Smooth muscle cell (in vitro differentiated cells): Measurements from ENCODE around the gene ADSS1. TPM values are rescaled to one million over a fixed set of nuclear protein-coding genes. Genes with fewer than 3 reads are reported as not detected.

Experiments
- DNase-seq: peaks from one replicate; lab custom pipeline; 2025; ENCODE audit not compliant: unreplicated experiment; lab: John Stamatoyannopoulos, UW
- H2AFZ ChIP-seq: fragments of 200-600 bp; sonication (generic); 2 replicates; pipeline ENCODE4 v1.6.0; 2016; ENCODE audit warnings: antibody characterized with exemption, low read depth, mild to moderate bottlenecking
- H3F3A ChIP-seq: fragments of 200-600 bp; sonication (generic); 2 replicates; pipeline ENCODE4 v1.6.0; 2017; ENCODE audit warnings: antibody characterized with exemption, low read depth
- H3K27ac ChIP-seq: fragments of 200-600 bp; sonication (generic); 2 replicates; pipeline ENCODE4 v1.5.1; 2016; ENCODE audit warnings: low read depth, mild to moderate bottlenecking
- H3K27me3 ChIP-seq: fragments of 200-600 bp; sonication (generic); 2 replicates; pipeline ENCODE4 v1.6.1; 2016; ENCODE audit warnings: low read depth, mild to moderate bottlenecking
- H3K36me3 ChIP-seq: fragments of 200-600 bp; sonication (generic); 2 replicates; pipeline ENCODE4 v1.5.1; 2016; ENCODE audit warnings: low read depth
- H3K4me1 ChIP-seq: fragments of 200-600 bp; sonication (generic); 2 replicates; pipeline ENCODE4 v1.5.1; 2016; ENCODE audit warnings: low read depth
- H3K4me2 ChIP-seq: fragments of 200-600 bp; sonication (generic); 2 replicates; pipeline ENCODE4 v1.6.0; 2016; ENCODE audit warnings: mild to moderate bottlenecking
- H3K4me3 ChIP-seq: fragments of 200-600 bp; sonication (generic); 2 replicates; pipeline ENCODE4 v1.5.1; 2016; ENCODE audit warnings: mild to moderate bottlenecking
- H3K79me2 ChIP-seq: fragments of 200-600 bp; sonication (generic); 2 replicates; pipeline ENCODE4 v1.6.0; 2016; ENCODE audit warnings: low read depth, mild to moderate bottlenecking
- H3K9ac ChIP-seq: fragments of 200-600 bp; sonication (generic); 2 replicates; pipeline ENCODE4 v1.6.0; 2016; ENCODE audit warnings: low read depth
- H3K9me3 ChIP-seq: fragments of 200-600 bp; sonication (generic); replicated peaks from 2 replicates; pipeline ENCODE4 v1.5.1; 2016; ENCODE audit warnings: low read depth
- H4K20me1 ChIP-seq: fragments of 200-600 bp; sonication (generic); 2 replicates; pipeline ENCODE4 v1.6.0; 2016; ENCODE audit warnings: low read depth
- CTCF ChIP-seq: fragments of 200-600 bp; sonication (generic); IDR thresholded peaks from 2 replicates; pipeline ENCODE4 v1.5.1; 2017; ENCODE audit warnings: borderline replicate concordance, mild to moderate bottlenecking, antibody characterized with exemption; ENCODE audit not compliant: insufficient read depth, poor library complexity, severe bottlenecking
- WGBS: methylation state at CpG from one replicate; pipeline ENCODE4 v1.1.7; 2016; ENCODE audit warnings: low lambda C conversion rate; 5-methylcytosine and 5-hydroxymethylcytosine counted together
- polyA plus RNA-seq: library from polyadenylated mRNA; unstranded; fragments of >200 nt; fragmentation: Nextera tagmentation; extraction: Ambion mirVana; gene quantifications from 2 replicates; pipeline ENCODE4 v1.2.1, GENCODE V29; 2016
- total RNA-seq: library from RNA; depleted of rRNA; stranded (reverse); fragments of >200 nt; gene quantifications from 2 replicates; pipeline ENCODE4 v1.2.3, GENCODE V29; 2014

ADSS1 gene
- total and polyA plus RNA-seq, 2 experiments from 2014 or later = 7.8 to 43.0 TPM

GRCh38 chr14:104691546-104692260, 32.3 kb upstream of the ADSS1 start:
- peak overlapping the region; percentile 44 for H3K4me2 ChIP-seq
- DNase-seq = no peak
- no peak overlapping the region for H3K4me3 ChIP-seq
- TF ChIP-seq CTCF = no peak
- no peaks in the 10 kb centered on the region for H3K36me3 ChIP-seq
- H3K9ac ChIP-seq = no peak overlapping the region
- peaks cover 55% of the 10 kb centered on the region for H3K79me2 ChIP-seq
- peaks cover 67% of the 10 kb centered on the region for H4K20me1 ChIP-seq
- H3K27ac ChIP-seq = no peak overlapping the region
- no peak overlapping the region for H2AFZ ChIP-seq
- H3F3A ChIP-seq = peaks cover 11% of the 10 kb centered on the region
- H3K27me3 ChIP-seq = no peaks in the 10 kb centered on the region
- H3K4me1 ChIP-seq = peaks cover 25% of the 10 kb centered on the region
- no peaks in the 10 kb centered on the region for H3K9me3 ChIP-seq
- WGBS = 91% methylated on average over 19 of the region's 19 CpGs

GRCh38 chr14:104692261-104692938, 31.6 kb upstream of the ADSS1 start:
- no peaks in the 10 kb centered on the region for H3K36me3 ChIP-seq
- H2AFZ ChIP-seq = no peak overlapping the region
- H3K27ac ChIP-seq = no peak overlapping the region
- 97% methylated on average over 15 of the region's 15 CpGs for WGBS
- TF ChIP-seq CTCF = no peak
- peaks cover 62% of the 10 kb centered on the region for H3K79me2 ChIP-seq
- H3K4me3 ChIP-seq = no peak overlapping the region
- peaks cover 74% of the 10 kb centered on the region for H4K20me1 ChIP-seq
- DNase-seq = no peak
- no peak overlapping the region for H3K4me2 ChIP-seq
- peaks cover 25% of the 10 kb centered on the region for H3K4me1 ChIP-seq
- peaks cover 11% of the 10 kb centered on the region for H3F3A ChIP-seq
- H3K9me3 ChIP-seq = no peaks in the 10 kb centered on the region
- no peak overlapping the region for H3K9ac ChIP-seq
- H3K27me3 ChIP-seq = no peaks in the 10 kb centered on the region

GRCh38 chr14:104692939-104693315, 31.1 kb upstream of the ADSS1 start:
- peaks cover 9% of the 10 kb centered on the region for H3F3A ChIP-seq
- H3K79me2 ChIP-seq = peaks cover 65% of the 10 kb centered on the region
- TF ChIP-seq CTCF = no peak
- no peak for DNase-seq
- H3K27me3 ChIP-seq = no peaks in the 10 kb centered on the region
- no peak overlapping the region for H3K4me3 ChIP-seq
- no peak overlapping the region for H3K27ac ChIP-seq
- H2AFZ ChIP-seq = no peak overlapping the region
- no peaks in the 10 kb centered on the region for H3K9me3 ChIP-seq
- WGBS = 100% methylated on average over 5 of the region's 5 CpGs
- H3K4me1 ChIP-seq = peaks cover 25% of the 10 kb centered on the region
- H4K20me1 ChIP-seq = peaks cover 79% of the 10 kb centered on the region
- H3K4me2 ChIP-seq = no peak overlapping the region
- H3K9ac ChIP-seq = no peak overlapping the region
- H3K36me3 ChIP-seq = no peaks in the 10 kb centered on the region
